Lung (tissue), 12 donors: ENCODE data around the gene PAX4. TPM values are rescaled to one million over a fixed set of nuclear protein-coding genes. Genes with fewer than 3 reads are reported as not detected.

Experiments
- ATAC-seq: fragments of 200-7000 bp; cut with Tn5 transposase; one replicate; pipeline ENCODE4 v1.9.1; 2020; ENCODE audit warnings: moderate number of reproducible peaks; ENCODE audit not compliant: insufficient read depth, low FRiP score
- DNase-seq, 3 donors: peaks; one replicate each; pipeline ENCODE4 v3.0.0-alpha.2; 2013 to 2017
- H3K27ac ChIP-seq, 2 donors: one replicate each; pipeline ENCODE4 v1.5.1; 2013; ENCODE audit warnings: mild to moderate bottlenecking in 2 of 2, moderate library complexity in 2 of 2, control low read depth in 1 of 2, inconsistent platforms in 1 of 2, low read depth in 1 of 2, low read length in 1 of 2
- H3K27me3 ChIP-seq, 3 donors: one replicate each; pipeline ENCODE4 v1.5.1; 2013; ENCODE audit warnings: low read length in 2 of 3; ENCODE audit not compliant: control insufficient read depth in 3 of 3, insufficient read depth in 3 of 3
- H3K36me3 ChIP-seq, 4 donors: one replicate each; pipeline ENCODE4 v1.5.1; 2013; ENCODE audit warnings: low read length in 4 of 4, mild to moderate bottlenecking in 1 of 4, moderate library complexity in 1 of 4; ENCODE audit not compliant: control insufficient read depth in 4 of 4, insufficient read depth in 4 of 4
- H3K4me1 ChIP-seq, 5 donors: one replicate each; pipeline ENCODE4 v1.5.1; 2013; ENCODE audit warnings: low read length in 5 of 5, mild to moderate bottlenecking in 2 of 5, moderate library complexity in 1 of 5; ENCODE audit not compliant: control insufficient read depth in 5 of 5, insufficient read depth in 5 of 5
- H3K4me3 ChIP-seq: one replicate; pipeline ENCODE4 v1.5.1; 2013; ENCODE audit warnings: mild to moderate bottlenecking, control low read depth, moderate library complexity
- H3K9ac ChIP-seq, 2 donors: one replicate each; pipeline ENCODE4 v1.5.1; 2013; ENCODE audit warnings: low read length in 2 of 2, control low read depth in 1 of 2; ENCODE audit not compliant: insufficient read depth in 1 of 2
- H3K9me3 ChIP-seq, 4 donors: one replicate each; pipeline ENCODE4 v1.5.1; 2013; ENCODE audit warnings: low read length in 3 of 4, mild to moderate bottlenecking in 1 of 4, moderate library complexity in 1 of 4; ENCODE audit not compliant: control insufficient read depth in 4 of 4, insufficient read depth in 3 of 4
- CTCF ChIP-seq: IDR thresholded peaks from 2 replicates; pipeline ENCODE4 v1.5.1; 2012; ENCODE audit warnings: mild to moderate bottlenecking; ENCODE audit errors: control extremely low read depth, extremely low read depth
- WGBS, 2 donors: extraction: QIAGEN DNeasy Blood & Tissue Kit; methylation state at CpG; one replicate each; pipeline ENCODE4 v1.1.7; 2013; 5-methylcytosine and 5-hydroxymethylcytosine counted together
- polyA plus RNA-seq, 2 donors: library from polyadenylated mRNA; stranded (reverse); fragments of 200-250 nt; gene quantifications; one replicate each; pipeline ENCODE4 v1.2.1, GENCODE V29; 2013
- total RNA-seq, 2 donors: library from RNA; depleted of rRNA in 1 of 2; stranded (reverse); fragments of >200 nt in 1 of 2; gene quantifications; one replicate each; pipeline ENCODE4 v1.2.1, GENCODE V29; 2014 to 2021
- donor health status: control.
- donor health status: control.
- donor health status: Bipolar disorder and iron deficiency.
- donor health status: healthy.
- donor health status: DM: yes; HTN: yes; CAD: no.

The PAX4 gene
- total and polyA plus RNA-seq, 4 donors, result not detected

- WGBS, 2 donors, result 93 to 96% methylated on average over 8 of the region's 8 CpGs
- Histone ChIP-seq H3K4me3 (no peak overlapping the region), H3K9me3 (no peaks in the 10 kb centered on the region), H3K36me3 (no peaks in the 10 kb centered on the region), H3K4me1 (peaks cover 0 to 10% (median 2%) of the 10 kb centered on the region in 5 donors), H3K27ac (no peak overlapping the region), H3K9ac (no peak overlapping the region), H3K27me3 (no peaks in the 10 kb centered on the region)
- TF ChIP-seq CTCF, result no peak
- no peak for ATAC-seq
- DNase-seq, result no peak
These were observed 29.7 kb upstream of the PAX4 start for GRCh38 chr7:127647636-127648035.

DNA sequence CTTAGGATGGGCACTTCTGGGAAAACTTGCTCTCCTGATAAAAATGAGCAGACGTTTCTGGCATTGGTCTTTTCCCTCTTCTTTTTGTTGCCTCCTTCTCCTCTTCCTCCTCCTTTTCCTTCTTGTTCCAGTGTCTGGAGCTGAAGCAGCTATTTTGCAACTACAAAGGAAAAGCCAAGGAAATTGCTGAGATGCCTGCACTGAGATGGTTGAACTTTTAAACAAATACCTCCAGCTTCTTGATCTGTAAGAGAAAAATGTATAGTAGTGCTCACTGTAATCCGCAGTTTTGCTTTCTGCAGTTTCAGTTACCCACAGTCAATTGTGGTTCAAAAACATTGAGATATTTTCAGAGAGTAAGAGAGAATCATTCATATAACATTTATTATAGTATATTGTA, 26.5 kb upstream of the PAX4 start:
- ATAC-seq (no peak), DNase-seq (no peak)
- Histone ChIP-seq H3K27ac (no peak overlapping the region), H3K4me1 (no peaks in the 10 kb centered on the region), H3K9ac (no peak overlapping the region), H3K36me3 (no peaks in the 10 kb centered on the region), H3K9me3 (no peaks in the 10 kb centered on the region), H3K27me3 (no peaks in the 10 kb centered on the region), H3K4me3 (no peak overlapping the region)
- WGBS, 2 donors, result 63 to 73% methylated on average over 2 of the region's 2 CpGs
- TF ChIP-seq CTCF, result no peak

DNA sequence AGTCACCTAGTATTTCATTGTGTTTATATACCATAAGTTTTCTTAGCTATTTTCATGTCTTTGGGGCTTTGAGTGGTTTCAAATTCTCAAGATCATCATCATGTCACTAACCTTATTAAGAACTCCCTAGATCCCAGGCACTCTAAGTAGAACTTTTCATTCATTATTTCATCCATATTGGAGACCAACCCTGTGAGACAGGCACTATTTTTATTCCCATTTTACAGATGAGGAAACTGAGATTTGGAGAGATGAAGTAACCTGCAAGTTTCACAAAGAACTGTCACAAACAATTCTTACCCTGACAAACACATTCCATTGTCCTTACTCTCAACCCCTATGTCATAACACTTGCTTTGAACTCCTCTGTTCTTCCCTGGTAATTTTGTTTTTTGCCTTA, 20.3 kb upstream of the PAX4 start:
- H3K4me1 ChIP-seq, result no peaks in the 10 kb centered on the region
- no peak overlapping the region for H3K4me3 ChIP-seq
- H3K27me3 ChIP-seq, result peaks cover 0 to 2% (median 0%) of the 10 kb centered on the region in 3 donors
- no peak overlapping the region for H3K27ac ChIP-seq
- ATAC-seq (no peak), DNase-seq (no peak)
- H3K36me3 ChIP-seq, result no peaks in the 10 kb centered on the region
- no peaks in the 10 kb centered on the region for H3K9me3 ChIP-seq
- no peak overlapping the region for H3K9ac ChIP-seq
- TF ChIP-seq CTCF, result no peak

- no peaks in the 10 kb centered on the region for H3K4me1 ChIP-seq
- WGBS, 2 donors, result 68 to 74% methylated on average over 3 of the region's 3 CpGs
These were observed 17.8 kb upstream of the PAX4 start for GRCh38 chr7:127635659-127636285.

More at GRCh38 chr7:127635659-127636285, 17.8 kb upstream of the PAX4 start:
- peaks cover 0 to 2% (median 0%) of the 10 kb centered on the region in 3 donors for H3K27me3 ChIP-seq
- H3K9ac ChIP-seq, result no peak overlapping the region
- ATAC-seq (no peak), DNase-seq (no peak)
- H3K27ac ChIP-seq, result no peak overlapping the region
- H3K9me3 ChIP-seq, result no peaks in the 10 kb centered on the region
- no peaks in the 10 kb centered on the region for H3K36me3 ChIP-seq
- no peak for TF ChIP-seq CTCF
- H3K4me3 ChIP-seq, result no peak overlapping the region
